Measurements from ENCODE around the gene HNRNPF.

- TF ChIP-seq EZH2 (IDR thresholded peaks at IDR 0.05; ENCODE audit: insufficient read depth, poor library complexity, severe bottlenecking) (no peak), EZH2phosphoT487 (IDR thresholded peaks at IDR 0.05; ENCODE audit: insufficient read depth, low read depth) (no peak)
Observed at GRCh38 chr10:43371418-43371817, 37.6 kb downstream of the HNRNPF start, which contains the start of gene FXYD4.
